HG02970 (cell line): ENCODE data around the gene PRKN.

Source experiments
- ATAC-seq: cut with Tn5 transposase; IDR thresholded peaks from one replicate; pipeline ENCODE4 v1.9.1; 2021; ENCODE audit warnings: mild to moderate bottlenecking, moderate library complexity, moderate number of reproducible peaks; ENCODE audit not compliant: unreplicated experiment, low FRiP score

PRKN gene

DNA sequence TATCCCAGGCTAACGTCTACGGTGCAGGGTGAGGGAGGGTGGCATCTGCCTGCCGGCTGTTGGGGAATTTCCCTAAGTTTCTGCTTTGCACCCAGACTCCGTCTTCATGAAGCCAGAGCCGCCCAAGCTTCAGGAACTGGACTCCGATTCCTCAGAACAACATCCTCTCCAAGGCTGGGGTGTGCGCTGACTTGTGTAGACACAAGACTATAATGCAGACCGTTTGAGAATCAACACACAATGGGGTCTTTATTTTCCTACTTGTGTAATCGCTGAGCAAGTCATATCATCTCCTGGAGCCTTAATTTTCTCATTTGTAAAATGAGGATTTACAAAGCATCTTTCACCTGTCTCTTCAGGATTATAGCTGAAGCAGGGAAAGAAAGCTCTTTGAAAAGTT is 1293.2 kb downstream of the PRKN start:
- no peak for ATAC-seq

DNA sequence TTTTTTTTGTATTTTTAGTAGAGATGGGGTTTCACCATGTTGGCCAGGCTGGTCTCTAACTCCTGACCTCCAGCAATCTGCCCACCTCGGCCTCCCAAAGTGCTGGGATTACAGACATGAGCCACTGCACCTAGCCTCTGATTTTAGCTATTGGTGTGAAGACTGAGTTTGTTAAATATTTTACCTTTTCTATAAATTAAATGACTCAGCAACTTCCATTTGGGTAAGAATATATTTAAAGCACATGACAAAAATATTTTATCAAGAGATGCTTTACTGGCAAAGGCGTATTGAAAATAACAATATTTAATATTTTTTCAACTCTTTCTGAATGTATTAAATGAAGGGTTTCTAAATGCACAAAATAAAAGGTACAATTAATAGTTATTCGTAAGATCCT is 1295.0 kb downstream of the PRKN start:
- no peak for ATAC-seq

DNA sequence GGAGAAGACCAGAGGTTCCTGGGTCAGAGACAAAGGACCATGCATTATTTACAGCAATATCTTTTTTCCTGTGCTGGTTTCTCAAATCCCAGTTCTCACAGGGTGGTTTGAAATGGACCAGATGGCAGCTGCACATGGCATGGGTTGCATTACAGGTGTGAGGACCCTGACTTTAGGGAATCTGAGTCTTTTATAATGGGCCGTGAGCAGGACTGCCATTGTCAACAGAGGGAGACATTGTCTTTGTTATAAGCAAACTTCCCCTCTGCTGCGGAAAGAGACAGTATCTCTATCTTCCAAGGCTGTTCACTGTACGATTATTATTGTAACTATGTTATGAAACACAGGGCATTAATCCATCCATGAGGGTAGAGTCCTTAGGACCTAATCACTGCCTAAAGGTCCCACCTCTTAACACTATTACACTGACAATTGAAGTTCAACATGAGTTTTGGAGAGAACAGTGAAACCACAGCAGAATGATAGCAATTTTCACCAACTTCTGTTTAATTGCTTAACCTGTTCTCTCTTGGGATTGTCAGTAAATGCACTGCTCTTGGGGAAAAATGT is 1297.6 kb downstream of the PRKN start:
- no peak for ATAC-seq

DNA sequence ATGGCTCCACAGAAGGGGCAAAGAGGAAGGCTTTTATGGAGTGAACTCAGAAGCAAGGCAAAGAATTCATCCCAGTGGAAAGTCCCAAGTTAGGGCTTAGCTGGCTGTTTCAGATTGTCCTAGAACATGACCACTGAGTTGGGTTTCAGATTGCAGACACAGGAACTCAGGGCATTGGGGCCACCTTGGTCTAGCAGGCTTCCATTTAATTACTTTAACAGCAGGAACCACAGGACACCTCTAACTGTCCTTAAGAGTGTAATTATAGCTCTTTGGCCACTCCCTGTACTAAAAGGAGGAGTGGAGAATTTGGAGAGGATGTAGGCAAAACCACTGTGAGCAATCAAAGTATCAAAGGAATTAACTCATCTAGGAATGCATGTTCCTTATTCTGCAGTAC is 1303.1 kb downstream of the PRKN start:
- ATAC-seq: no peak

DNA sequence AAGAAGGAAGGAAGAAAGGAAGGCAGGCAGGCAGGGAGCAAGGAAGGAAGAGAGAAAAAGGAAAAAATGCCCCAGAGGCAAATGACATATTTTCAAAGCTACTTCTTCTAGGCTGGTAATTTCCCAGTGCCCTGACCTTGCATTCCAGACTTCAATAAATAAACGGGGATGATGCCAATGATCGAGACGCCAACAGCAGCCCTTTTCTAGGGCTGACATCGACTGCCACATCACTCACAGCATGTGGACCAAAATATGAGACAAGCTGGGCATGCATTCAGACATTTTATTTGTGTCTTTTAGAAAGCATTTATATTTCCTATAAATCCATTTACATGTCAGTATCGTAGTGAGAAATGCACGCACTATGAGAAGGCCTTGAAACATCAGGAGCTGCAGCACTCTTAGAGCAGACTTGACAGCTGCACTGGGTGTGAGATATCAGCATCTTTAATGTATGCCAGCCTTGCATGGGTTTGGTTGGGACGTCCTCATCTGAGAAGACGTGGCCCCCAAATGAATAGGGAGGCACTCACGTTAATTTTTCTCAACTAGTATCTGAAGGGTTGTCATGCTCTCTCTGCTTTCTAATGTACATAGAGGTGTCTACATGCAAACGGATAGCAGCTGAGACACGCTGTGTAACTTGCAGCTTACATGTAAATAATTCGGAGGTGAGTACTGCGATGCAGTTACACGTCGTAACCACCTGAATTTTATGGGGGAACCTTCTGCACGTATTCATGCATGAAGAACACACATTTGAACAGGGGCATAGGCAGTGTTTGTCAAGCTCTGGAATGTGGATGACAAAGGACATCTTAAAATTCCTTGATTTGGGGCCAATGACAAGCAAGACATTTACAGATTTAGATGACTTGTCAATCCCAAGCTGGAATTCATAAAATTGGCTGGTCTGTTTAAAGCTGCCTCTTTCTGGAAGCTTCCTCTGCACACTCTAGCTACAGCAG is 1304.6 kb downstream of the PRKN start:
- ATAC-seq: no peak

DNA sequence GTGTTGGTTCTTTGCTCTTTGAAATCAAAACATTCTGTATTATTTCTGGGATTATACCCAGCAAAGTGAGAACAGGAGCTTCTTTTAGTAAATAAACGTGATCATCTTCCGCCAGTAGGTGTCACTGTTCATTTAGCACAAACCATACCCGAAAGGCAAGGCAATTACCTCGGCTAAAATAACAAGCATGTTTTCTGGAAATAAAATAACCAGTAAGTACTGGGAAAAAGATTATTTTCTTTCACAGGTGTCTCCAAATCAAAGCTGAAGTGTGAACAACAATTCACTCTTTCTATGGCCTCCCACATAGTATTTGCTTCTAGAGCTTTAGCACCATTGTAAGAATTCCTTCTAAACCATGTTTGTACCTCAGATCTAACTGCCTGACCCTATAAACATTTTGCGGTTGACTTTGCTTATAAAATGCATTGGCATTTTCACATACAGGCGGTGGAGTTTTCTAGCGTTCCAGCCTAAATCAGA is 1309.1 kb downstream of the PRKN start:
- ATAC-seq: no peak

DNA sequence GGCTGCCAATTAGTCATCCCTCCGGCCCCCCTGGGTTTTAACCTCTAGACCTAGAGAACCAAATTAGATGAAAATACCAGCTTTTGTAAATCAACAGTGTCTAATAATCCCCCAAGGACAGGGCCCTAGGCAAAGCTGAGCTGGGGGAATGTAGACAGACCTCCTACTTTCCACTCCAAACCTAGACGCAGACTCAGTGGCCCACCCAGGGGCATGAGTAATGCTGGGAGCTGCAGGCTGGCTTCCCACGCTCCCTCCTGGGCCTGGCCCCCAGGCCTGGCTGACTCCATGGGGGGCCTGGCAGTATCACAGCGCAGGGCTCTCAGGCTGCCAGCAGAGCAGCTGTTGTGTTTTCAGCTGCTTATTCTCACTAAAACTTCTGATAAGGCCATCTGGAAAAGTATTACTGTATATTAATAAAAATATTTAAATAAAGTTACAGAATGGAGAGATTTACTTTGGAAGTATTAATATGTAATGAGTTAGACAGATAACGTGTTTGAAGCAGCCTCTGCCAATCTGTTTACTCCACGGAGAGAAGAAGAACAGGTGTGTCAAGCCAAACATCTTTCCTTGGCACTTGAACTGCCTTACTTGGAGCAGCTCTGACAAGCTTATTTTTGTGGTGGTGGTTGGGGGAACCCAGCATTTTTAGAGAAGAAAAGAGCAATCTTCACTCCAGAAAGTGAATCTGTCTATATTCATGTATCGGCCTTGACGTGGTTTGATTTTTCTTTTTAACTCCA is 1309.7 kb downstream of the PRKN start:
- no peak for ATAC-seq

DNA sequence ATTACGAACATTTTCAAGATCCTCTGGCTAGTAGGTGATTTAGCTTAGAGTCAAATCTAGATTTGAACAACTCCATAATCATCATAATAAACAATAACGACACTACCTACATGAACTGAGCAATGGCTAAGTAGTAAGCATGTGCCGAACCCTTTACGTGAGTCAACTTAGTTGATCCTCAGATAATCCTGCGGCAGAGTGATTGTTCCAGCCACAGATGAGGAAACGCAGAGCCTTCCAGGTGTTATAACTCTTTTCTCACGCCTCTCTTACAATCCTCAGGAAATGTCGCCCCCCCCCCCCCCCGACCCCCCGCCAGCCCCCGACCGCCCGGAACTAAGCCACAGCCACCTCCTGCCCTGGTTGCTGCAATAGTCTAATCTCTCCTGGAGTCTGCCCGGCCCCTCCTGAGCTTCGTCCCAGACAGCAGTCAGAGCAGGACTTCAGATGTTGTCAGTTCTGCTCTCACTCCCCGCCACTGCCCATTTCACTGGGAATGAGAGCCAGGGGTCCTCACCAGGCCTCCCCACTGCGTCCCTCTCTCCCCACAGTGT is 1312.2 kb downstream of the PRKN start:
- ATAC-seq: no peak

DNA sequence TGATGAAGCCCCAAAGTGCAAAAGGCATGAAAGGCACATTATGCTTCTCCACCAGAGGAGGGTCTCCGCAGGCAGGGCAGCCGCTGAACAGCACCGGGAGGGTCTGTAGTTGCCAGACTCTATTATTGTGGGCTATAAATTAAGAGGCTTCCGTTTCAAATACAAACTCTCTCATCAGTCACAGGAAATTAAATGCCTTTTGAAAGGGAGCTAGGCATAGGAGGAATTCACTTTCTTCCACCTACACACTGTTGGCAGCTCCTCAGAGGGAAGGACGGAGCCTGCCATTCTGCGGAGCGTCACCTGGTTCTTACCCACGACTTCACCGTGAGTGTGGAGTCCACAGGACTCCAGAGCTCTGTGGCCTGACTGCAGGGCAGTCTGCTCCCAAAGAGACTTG is 1312.9 kb downstream of the PRKN start:
- no peak for ATAC-seq

DNA sequence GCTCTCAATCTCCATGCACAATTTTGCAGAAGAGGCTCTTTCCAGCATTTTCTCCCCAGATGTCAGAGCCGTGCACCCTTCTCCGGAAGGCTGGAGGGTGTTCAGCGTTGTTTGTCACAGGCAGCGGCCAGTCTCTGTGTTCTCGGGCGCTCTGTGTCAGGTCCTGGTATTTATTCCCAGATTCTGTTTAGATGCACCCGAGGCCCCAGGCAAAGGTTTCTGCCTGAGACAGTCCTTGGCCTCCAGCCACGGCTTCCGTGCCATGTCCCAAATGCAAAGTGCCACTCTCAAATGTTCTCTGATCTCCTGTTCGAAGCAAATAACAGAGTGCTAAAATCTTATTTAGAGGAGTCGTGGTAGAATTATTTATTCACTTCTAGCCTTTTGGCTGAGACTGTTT is 1313.4 kb downstream of the PRKN start:
- no peak for ATAC-seq

DNA sequence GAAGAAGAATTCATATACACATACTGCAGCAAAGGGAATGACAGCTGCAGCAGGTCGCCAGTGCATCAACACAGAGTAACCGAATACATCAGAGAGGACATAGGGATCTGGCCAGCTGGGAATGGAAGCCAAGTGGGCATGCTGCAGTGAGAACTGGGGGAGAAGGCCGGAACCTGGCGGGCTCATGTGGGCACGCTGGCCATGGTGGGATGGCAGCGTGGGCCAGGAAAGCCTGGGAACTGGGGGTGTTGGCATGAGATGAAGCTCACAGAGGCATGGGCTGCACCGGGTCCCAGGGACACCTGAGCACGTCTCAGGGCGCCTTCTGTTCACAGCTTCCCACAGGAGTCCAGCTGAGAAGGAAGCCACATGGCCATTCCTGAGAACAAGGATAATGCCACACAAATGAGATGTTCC is 1314.2 kb downstream of the PRKN start:
- no peak for ATAC-seq

DNA sequence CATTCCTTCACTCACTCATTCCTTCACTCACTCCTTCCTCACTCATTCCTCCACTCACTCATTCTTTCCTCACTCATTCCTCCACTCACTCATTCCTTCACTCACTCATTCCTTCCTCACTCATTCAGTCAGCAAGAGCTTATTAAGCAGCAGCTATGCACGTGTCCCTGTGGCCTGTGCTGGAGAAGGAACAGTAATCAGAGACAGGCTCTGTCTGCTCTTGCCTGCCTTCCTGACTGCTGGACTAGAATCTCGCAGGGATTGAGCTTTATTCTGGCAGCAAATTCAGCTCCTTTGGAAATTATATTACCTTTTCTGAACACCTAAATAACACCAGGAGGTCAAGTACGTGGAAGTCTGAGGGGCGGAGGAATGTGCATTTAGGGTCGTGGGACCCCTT is 1314.8 kb downstream of the PRKN start:
- ATAC-seq: no peak

DNA sequence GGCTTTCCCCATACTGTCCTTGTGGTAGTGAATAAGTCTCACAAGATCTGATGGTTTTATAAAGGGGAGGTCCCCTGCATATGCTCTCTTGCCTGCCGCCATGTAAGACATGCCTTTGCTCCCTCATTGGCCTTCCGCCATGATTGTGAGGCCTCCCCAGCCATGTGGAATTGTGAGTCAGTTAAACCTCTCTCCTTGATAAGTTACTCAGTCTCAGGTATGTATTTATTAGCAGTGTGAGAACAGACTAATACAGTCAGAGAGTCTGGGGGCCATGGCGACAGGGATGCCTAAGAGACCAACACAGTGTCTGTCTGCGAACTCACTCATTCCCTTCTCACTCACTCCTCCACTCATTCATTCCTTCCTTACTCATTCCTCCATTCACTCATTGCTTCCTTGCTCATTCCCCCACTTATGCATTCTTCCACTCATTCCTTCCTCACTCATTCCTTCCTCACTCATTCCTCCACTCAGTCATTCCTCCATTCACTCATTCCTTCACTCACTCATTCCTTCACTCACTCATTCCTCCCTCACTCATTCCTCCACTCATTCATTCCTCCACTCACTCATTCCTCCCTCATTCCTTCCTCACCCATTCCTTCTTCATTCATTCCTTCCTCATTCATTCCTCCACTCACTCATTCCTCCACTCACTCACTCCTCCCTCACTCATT is 1316.2 kb downstream of the PRKN start:
- ATAC-seq: no peak

DNA sequence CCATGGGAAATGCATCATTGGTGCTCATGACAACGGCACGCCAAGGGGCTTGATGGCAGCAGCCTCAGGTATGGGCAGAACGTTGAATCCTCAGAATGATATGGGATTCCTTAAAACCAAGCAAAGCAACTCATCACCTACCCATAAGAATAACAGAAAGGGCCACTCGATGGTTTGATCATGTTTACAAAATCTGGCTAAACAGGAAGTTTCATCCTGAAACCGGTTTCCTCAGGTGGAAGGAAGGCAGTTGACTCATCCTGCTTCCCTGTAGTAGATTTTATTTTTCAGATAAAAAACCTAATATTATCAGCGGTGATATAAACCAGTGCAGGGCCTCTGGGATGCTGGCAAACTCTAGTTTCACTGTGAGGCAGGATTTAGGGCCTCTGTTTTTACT is 1316.8 kb downstream of the PRKN start:
- no peak for ATAC-seq

DNA sequence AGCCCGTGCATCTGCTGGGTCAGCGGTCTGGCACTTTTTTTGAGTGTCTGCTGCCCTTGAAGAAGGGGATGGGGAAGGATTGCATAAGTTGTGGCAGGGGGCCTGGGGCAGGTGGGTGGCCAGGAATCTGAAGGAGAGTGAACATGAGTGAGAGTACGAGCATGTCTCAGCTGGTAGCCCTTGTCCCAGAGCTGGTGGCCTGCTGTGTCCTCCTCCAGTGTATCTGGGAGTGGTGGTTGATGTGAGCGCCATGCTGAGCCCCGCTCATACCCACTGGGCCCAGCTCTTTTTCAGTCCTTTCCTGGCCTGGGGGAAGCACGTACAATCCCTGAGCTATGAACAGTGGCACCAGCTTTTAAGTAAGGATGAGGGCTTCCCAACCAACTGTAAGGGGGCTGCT is 1317.5 kb downstream of the PRKN start:
- no peak for ATAC-seq

DNA sequence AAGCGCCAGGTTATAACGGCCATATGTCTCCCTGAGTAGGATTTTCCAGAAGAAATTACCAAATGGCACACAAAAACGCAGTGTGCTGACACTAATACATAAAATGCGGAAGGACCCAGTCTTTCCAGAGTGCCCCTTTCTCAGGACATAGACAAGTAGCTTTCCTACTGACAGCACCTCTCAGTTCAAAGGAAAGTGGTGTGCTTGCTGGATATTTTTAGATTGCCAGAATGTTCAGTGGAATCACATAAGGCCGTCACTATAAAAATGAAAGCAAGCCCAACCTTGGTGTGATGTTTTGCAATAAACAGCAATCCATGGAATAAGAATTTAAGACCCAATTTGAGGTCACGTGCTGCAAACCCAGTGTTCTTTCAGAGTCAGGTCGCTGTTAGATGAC is 1318.2 kb downstream of the PRKN start:
- ATAC-seq: no peak

DNA sequence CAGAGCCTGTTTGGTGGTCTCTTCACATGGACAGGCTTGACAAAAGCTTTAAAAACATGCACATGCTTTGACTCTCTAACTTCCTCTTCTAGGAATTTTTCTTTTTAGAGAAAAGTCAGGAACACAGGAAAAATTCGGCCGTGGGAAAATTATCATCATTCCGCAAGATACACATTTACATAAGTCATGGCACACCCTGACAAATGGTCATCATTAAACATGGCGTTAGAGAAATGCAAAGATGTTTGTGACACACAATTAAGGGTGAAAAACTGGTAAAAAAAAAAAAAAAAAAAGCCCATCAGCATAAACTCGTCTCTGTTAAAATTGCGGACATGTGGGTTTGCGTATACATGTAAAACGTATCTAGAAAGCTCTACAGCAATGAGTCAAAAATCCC is 1319.5 kb downstream of the PRKN start:
- no peak for ATAC-seq

DNA sequence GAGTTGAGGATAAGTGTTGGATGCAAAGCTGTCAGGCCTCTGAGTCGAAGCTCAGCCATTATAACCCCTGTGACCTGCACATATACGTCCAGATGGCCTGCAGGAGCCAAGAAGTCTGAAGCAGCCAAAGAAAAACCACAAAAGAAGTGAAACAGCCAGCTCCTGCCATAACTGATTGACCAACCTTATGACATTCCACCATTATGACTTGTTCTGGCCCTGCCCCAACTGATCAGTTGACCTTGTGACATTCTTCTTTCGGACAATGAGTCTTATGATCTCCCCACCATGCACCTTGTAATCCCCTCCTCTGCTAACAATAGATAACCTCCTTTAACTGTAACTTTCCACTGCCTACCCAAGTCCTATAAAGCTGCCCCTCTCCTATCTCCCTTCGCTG is 1320.0 kb downstream of the PRKN start:
- ATAC-seq: no peak

DNA sequence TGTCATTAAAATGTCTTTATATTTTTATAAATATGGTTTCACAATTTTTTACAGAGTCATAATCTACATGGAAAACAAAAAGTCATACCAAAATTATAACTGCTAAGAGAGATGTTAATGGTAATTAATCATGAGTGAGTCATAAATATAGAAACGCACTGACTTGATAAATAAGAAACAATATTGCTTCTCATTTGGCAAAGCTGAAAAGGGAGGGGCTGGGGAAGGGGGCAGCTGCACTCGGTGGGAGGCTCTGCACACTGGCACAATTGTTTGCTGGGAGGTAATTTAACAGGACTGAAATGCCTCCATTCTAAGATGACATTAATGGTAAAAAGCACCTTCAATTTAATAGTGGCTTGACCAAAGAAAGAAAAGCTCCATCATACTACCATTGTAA is 1320.5 kb downstream of the PRKN start:
- no peak for ATAC-seq

DNA sequence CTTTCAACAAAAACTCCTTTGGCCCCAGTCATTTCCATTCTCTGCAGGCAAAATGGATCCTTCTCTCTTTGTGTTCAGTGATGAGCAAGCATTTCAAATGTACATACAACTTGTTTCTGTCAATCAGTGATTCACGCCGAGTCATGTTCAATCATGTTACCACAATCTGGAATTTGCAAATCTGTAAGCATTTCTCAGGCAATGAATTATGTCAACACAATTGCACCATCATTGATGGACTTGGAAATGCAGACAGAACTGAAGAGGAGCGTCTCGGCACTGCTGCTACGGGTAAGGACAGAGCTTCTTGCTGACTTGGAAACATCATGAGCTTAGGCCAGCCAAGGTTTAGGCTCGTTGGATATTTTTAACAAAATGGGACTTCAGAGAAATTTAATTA is 1320.9 kb downstream of the PRKN start:
- ATAC-seq: no peak
